Measurements from ENCODE around the gene SUMO1.
"Not testable (repeated sequence)": the region's sequence is repeated elsewhere in the genome, so short reads cannot be mapped to it uniquely, and the experiment has no call there.

Gene SUMO1

DNA sequence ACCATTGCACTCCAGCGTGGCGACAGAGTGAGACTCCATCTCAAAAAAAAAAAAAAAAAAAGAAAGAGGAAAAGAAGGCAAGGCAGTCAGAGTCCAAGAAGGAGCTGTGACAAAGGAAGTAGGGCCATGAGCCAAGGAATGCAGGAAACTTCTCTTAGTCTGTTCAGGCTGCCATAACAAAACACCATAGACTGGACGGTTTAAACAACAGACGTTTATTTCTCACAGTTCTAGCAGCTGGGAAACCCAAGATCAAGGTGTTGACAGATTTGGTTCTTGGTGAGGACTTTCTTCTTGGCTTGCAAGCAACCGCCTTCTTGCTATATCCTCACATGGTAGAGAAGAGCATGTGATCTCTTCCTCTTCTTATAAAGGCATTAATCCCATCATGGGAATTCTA lies 13.1 kb upstream of the SUMO1 start:
- Histone ChIP-seq H3K9me3 (no peaks in the 10 kb centered on the region), H3K27me3 (peaks cover 0 to 5% of the 10 kb centered on the region in 2 donors), H3K36me3 (no peaks in the 10 kb centered on the region), H3K4me3 (no peak overlapping the region), H3K27ac (no peak overlapping the region), H3K4me1 (no peaks in the 10 kb centered on the region)
- TF ChIP-seq, protein P1, sequence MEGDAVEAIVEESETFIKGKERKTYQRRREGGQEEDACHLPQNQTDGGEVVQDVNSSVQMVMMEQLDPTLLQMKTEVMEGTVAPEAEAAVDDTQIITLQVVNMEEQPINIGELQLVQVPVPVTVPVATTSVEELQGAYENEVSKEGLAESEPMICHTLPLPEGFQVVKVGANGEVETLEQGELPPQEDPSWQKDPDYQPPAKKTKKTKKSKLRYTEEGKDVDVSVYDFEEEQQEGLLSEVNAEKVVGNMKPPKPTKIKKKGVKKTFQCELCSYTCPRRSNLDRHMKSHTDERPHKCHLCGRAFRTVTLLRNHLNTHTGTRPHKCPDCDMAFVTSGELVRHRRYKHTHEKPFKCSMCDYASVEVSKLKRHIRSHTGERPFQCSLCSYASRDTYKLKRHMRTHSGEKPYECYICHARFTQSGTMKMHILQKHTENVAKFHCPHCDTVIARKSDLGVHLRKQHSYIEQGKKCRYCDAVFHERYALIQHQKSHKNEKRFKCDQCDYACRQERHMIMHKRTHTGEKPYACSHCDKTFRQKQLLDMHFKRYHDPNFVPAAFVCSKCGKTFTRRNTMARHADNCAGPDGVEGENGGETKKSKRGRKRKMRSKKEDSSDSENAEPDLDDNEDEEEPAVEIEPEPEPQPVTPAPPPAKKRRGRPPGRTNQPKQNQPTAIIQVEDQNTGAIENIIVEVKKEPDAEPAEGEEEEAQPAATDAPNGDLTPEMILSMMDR (IDR thresholded peaks at IDR 0.05), result no peak
- intact Hi-C loops (cut with DNase I; ENCODE audit: low total_unique reads), result no loop called here
- no peak for DNase-seq

DNA sequence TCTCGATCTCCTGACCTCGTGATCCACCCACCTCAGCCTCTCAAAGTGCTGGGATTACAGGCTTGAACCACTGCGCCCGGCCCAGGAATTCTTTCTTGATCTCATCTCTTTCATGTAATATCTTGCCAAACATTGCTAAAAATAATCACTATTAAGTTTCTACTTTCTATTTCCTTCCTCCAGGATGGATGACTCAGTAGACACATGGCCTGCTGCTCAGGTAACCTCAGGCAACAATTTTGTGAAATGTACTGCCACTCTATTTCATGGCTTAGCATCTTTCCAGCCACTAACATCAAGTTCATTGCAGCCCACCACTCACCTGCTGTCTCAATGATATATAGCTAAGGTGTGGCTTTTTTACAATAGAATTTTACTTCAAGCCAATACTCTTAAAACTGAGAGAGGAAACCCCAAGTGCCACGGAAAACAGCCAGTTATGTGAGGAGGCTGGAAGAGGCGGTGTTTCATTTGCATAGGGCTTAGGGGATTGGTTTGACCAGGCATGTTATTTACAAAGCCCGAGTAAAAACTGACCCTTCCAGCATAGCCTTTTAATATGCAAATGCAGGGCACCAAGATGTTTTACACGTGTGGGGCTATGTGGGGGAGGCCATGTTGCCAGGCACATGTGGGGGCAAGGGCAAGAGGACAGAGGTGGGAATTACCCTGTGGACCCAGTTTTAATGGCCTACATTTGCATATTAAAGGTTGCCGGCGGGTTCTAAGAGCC lies 11.3 kb upstream of the SUMO1 start:
- Histone ChIP-seq H3K9me3 (no peaks in the 10 kb centered on the region), H3K36me3 (no peaks in the 10 kb centered on the region), H3K27me3 (peaks cover 0 to 5% of the 10 kb centered on the region in 2 donors), H3K27ac (no peak overlapping the region), H3K4me3 (no peak overlapping the region), H3K4me1 (no peaks in the 10 kb centered on the region)
- TF ChIP-seq, protein P1 (IDR thresholded peaks at IDR 0.05), result no peak
- DNase-seq, result no peak
- intact Hi-C loops (cut with DNase I; ENCODE audit: low total_unique reads), result no loop called here

DNA sequence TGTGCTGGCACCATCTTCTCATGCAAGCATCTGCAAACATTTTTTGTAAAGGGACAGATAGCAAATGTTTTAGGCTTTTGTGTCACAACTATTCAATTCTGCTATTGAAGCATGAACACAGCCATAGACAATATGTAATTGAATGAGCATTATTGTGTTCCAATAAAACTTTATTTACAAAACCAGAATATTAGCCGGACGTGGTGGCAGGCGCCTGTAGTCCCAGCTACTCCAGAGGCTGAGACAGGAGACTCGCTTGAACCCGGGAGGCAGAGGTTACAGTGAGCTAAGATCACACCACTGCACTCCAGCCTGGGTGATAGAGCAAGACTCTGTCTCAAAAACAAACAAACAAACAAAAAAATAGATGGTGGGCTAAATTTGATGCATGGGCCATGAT lies 9.3 kb upstream of the SUMO1 start:
- H3K4me3 ChIP-seq; H3K4me1 ChIP-seq; intact Hi-C loops (cut with DNase I; ENCODE audit: low total_unique reads); H3K27me3 ChIP-seq; DNase-seq; H3K27ac ChIP-seq; H3K9me3 ChIP-seq; H3K36me3 ChIP-seq: not testable (repeated sequence)

DNA sequence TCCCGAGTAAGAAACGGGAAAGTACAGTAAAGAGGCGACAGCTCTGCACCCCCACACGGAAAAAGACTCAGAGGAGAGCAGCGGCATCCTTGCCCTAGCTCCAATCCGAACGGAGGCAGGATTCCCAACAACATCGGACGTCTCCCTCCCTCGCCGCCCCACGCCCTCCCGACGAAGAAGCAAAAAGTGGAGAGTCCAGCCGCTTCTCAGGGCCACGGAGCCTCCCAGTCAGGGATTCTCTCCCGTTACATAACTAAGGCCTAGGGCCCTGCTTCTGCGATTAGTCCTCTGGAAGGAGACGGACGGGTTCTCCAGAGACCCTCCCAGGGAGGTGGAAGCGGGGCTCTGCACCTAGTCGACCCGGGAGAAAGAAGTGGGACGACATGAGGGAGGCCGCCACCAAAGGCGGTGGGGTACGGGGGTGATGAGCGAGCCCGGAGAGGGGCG lies 587 bp downstream of the SUMO1 start:
- Histone ChIP-seq H3K27ac (peak overlapping the region; percentile 93 to 94), H3K4me3 (peak overlapping the region; percentile 90 to 93), H3K9me3 (no peaks in the 10 kb centered on the region), H3K27me3 (no peaks in the 10 kb centered on the region), H3K36me3 (no peaks in the 10 kb centered on the region), H3K4me1 (peaks cover 6 to 33% (median 19%) of the 10 kb centered on the region in 4 donors)
- TF ChIP-seq, protein P1 (IDR thresholded peaks at IDR 0.05), result no peak
- intact Hi-C loops (cut with DNase I; ENCODE audit: low total_unique reads), result no loop called here
- peak in 1 of 2 donors; percentile 65 for DNase-seq

DNA sequence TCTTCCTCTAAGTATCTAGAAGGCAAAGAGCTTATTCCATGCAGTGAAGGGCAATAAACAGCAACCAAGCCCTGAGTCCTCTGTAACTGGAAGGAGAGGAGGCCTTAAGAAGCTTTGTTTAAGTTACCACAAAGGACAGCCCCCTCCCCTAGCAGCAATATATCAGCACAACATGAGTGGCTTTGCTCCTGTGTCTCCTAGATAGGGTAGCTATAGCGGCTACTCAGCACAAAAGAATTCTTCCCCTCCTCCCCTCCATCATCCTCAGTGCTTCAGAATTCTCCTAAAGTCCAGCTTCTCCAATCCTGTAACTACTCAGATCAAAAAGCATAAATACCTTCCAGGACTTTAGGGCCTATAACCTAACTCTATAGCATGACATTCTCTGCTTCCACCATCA lies 16.5 kb downstream of the SUMO1 start:
- H3K27ac ChIP-seq, result no peak overlapping the region
- TF ChIP-seq, protein P1 (IDR thresholded peaks at IDR 0.05), result no peak

DNA sequence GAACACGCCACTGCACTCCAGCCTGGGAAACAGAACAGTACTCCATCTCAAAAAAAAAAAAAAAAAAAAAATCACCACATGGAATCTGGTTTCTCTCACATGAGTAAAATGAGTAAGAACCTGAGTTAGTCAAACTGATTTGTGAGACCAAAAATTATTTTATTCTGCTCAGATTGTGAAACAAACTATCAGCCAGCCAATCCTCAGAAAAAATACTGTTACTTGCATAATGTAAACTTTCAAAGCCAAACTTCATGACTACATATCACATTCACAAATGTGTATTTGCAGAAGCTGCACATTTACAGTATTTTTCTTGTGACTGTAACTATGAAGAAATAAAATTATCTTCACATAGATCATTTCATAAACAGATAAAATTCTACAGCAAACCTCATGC lies 23.2 kb downstream of the SUMO1 start:
- Histone ChIP-seq H3K4me3 (no peak overlapping the region), H3K9me3 (no peaks in the 10 kb centered on the region), H3K27ac (no peak overlapping the region), H3K4me1 (no peaks in the 10 kb centered on the region), H3K36me3 (peaks cover 35 to 59% (median 52%) of the 10 kb centered on the region in 3 donors), H3K27me3 (no peaks in the 10 kb centered on the region)
- TF ChIP-seq, protein P1 (IDR thresholded peaks at IDR 0.05), result no peak
- intact Hi-C loops (cut with DNase I; ENCODE audit: low total_unique reads), result no loop called here
- no peak for DNase-seq

More for the DNA sequence above, 16.5 kb downstream of the SUMO1 start:
- Histone ChIP-seq H3K4me3 (no peak overlapping the region), H3K4me1 (peaks cover 0 to 8% (median 2%) of the 10 kb centered on the region in 4 donors), H3K27me3 (no peaks in the 10 kb centered on the region), H3K36me3 (peaks cover 18 to 52% (median 19%) of the 10 kb centered on the region in 3 donors), H3K9me3 (no peaks in the 10 kb centered on the region)
- intact Hi-C loops (cut with DNase I; ENCODE audit: low total_unique reads), result no loop called here
- DNase-seq, result no peak

Data from tibial artery (tissue), 4 donors.